GM18517 (cell line): ENCODE data around the gene CNRIP1.

Experiments
- ATAC-seq: cut with Tn5 transposase; IDR thresholded peaks from one replicate; pipeline ENCODE4 v1.9.1; 2021; ENCODE audit warnings: mild to moderate bottlenecking, moderate library complexity; ENCODE audit not compliant: unreplicated experiment

CNRIP1 gene

GRCh38 chr2:68252400-68253218, 67.1 kb downstream of the CNRIP1 start, which contains the start of gene PPP3R1:
PPP3R1 (minus strand) TSS chr2:68252532; CDS start chr2:68252127, 405 bp downstream.
- peak; percentile 71 for ATAC-seq

GRCh38 chr2:68251855-68252399, 67.8 kb downstream of the CNRIP1 start:
- ATAC-seq: peak; percentile 4

- ATAC-seq: peak; percentile 61
These were observed 68.4 kb downstream of the CNRIP1 start for GRCh38 chr2:68251187-68251854.

- ATAC-seq: peak; percentile 3
These were observed 69.0 kb downstream of the CNRIP1 start for GRCh38 chr2:68250652-68251186.

- no peak for ATAC-seq
These were observed 69.6 kb downstream of the CNRIP1 start for GRCh38 chr2:68250196-68250595.

GRCh38 chr2:68248806-68249205, 70.9 kb downstream of the CNRIP1 start:
- ATAC-seq: no peak

GRCh38 chr2:68248361-68248760, 71.4 kb downstream of the CNRIP1 start:
- no peak for ATAC-seq

GRCh38 chr2:68246396-68246795, 73.4 kb downstream of the CNRIP1 start:
- no peak for ATAC-seq

GRCh38 chr2:68245672-68246071, 74.1 kb downstream of the CNRIP1 start:
- no peak for ATAC-seq

GRCh38 chr2:68245066-68245465, 74.7 kb downstream of the CNRIP1 start:
- ATAC-seq: no peak

- ATAC-seq: no peak
These were observed 75.3 kb downstream of the CNRIP1 start for GRCh38 chr2:68244456-68244855.
